Activated CD8-positive, alpha-beta memory T cell treated with anti-CD3 and anti-CD28 coated beads for 36 hours (primary cell): ENCODE measurements around the gene ABLIM1. TPM values are rescaled to one million over a fixed set of nuclear protein-coding genes. Genes with fewer than 3 reads are reported as not detected.

Source experiments
- CTCF ChIA-PET: fragments of 350-600 bp; sonication (Branson Sonifier 250); formaldehyde crosslinking; loops from one replicate; lab custom pipeline; 2021; ENCODE audit warnings: antibody characterized with exemption; lab: Charles Lee
- POLR2A ChIA-PET: fragments of 350-600 bp; sonication (Branson Sonifier 250); formaldehyde crosslinking; loops from one replicate; lab custom pipeline; 2021; ENCODE audit warnings: antibody characterized with exemption; lab: Charles Lee
- total RNA-seq, 2 experiments: library from RNA; stranded (reverse); gene quantifications; one replicate each; pipeline ENCODE4 v1.2.3, GENCODE V29; 2021

The ABLIM1 gene
- total RNA-seq, 2 experiments from 2014 or later: 44.4 to 47.7 TPM

- ChIA-PET POLR2A (no interaction called here), CTCF (no interaction called here)
Measured at GRCh38 chr10:114605155-114605797, 52.8 kb downstream of the ABLIM1 start.

GRCh38 chr10:114604357-114605130, 53.5 kb downstream of the ABLIM1 start:
- ChIA-PET CTCF (no interaction called here), POLR2A (no interaction called here)

- ChIA-PET POLR2A (no interaction called here), CTCF (no interaction called here)
Measured at GRCh38 chr10:114603948-114604347, 54.1 kb downstream of the ABLIM1 start.

- POLR2A ChIA-PET: no interaction called here
- CTCF ChIA-PET: no interaction called here
Measured at GRCh38 chr10:114603303-114603702, 54.8 kb downstream of the ABLIM1 start.

- ChIA-PET POLR2A (no interaction called here), CTCF (no interaction called here)
Measured at GRCh38 chr10:114600057-114600456, 58.0 kb downstream of the ABLIM1 start.

GRCh38 chr10:114596793-114597192, 61.3 kb downstream of the ABLIM1 start:
- ChIA-PET CTCF (no interaction called here), POLR2A (no interaction called here)

GRCh38 chr10:114593816-114594468, 64.1 kb downstream of the ABLIM1 start:
- ChIA-PET POLR2A (no interaction called here), CTCF (interaction anchor here (1.1 kb wide), 1 partner anchor 22 kb away, joined by 3 read pairs; no protein-coding TSS in a partner anchor)

GRCh38 chr10:114593240-114593792, 64.8 kb downstream of the ABLIM1 start:
- CTCF ChIA-PET: interaction anchor here (1.1 kb wide), 1 partner anchor 22 kb away, joined by 3 read pairs; no protein-coding TSS in a partner anchor
- POLR2A ChIA-PET: no interaction called here

- ChIA-PET CTCF (no interaction called here), POLR2A (no interaction called here)
Measured at GRCh38 chr10:114590993-114591392, 67.1 kb downstream of the ABLIM1 start.

GRCh38 chr10:114584419-114584818, 73.7 kb downstream of the ABLIM1 start:
- POLR2A ChIA-PET: no interaction called here
- CTCF ChIA-PET: no interaction called here

GRCh38 chr10:114581071-114581470, 77.0 kb downstream of the ABLIM1 start:
- ChIA-PET POLR2A (no interaction called here), CTCF (no interaction called here)

- ChIA-PET POLR2A (no interaction called here), CTCF (no interaction called here)
Measured at GRCh38 chr10:114577133-114577532, 80.9 kb downstream of the ABLIM1 start.

- CTCF ChIA-PET: interaction anchor here (0.6 kb wide), 1 partner anchor 28 kb away, joined by 3 read pairs; no protein-coding TSS in a partner anchor
Measured at GRCh38 chr10:114576716-114577115, 81.4 kb downstream of the ABLIM1 start.

GRCh38 chr10:114576132-114576487, 82.0 kb downstream of the ABLIM1 start:
- POLR2A ChIA-PET: no interaction called here
- CTCF ChIA-PET: interaction anchor here (0.6 kb wide), 1 partner anchor 27 kb away, joined by 3 read pairs; no protein-coding TSS in a partner anchor

More at GRCh38 chr10:114576716-114577115, 81.4 kb downstream of the ABLIM1 start:
- POLR2A ChIA-PET: no interaction called here

GRCh38 chr10:114575417-114576131, 82.5 kb downstream of the ABLIM1 start:
- ChIA-PET POLR2A (no interaction called here), CTCF (no interaction called here)

- CTCF ChIA-PET: no interaction called here
Measured at GRCh38 chr10:114573330-114574045, 84.6 kb downstream of the ABLIM1 start.

GRCh38 chr10:114571316-114571999, 86.6 kb downstream of the ABLIM1 start:
- ChIA-PET CTCF (no interaction called here), POLR2A (no interaction called here)

More at GRCh38 chr10:114573330-114574045, 84.6 kb downstream of the ABLIM1 start:
- POLR2A ChIA-PET: interaction anchor here (0.6 kb wide), 1 partner anchor 1826 kb away, joined by 5 read pairs; no protein-coding TSS in a partner anchor

- CTCF ChIA-PET: no interaction called here
- POLR2A ChIA-PET: no interaction called here
Measured at GRCh38 chr10:114566064-114566463, 92.0 kb downstream of the ABLIM1 start.
